ENCODE measurements around the gene MAN1A1.
"Not testable (repeated sequence)": the region's sequence is repeated elsewhere in the genome, so short reads cannot be mapped to it uniquely, and the experiment has no call there.

MAN1A1 gene

DNA sequence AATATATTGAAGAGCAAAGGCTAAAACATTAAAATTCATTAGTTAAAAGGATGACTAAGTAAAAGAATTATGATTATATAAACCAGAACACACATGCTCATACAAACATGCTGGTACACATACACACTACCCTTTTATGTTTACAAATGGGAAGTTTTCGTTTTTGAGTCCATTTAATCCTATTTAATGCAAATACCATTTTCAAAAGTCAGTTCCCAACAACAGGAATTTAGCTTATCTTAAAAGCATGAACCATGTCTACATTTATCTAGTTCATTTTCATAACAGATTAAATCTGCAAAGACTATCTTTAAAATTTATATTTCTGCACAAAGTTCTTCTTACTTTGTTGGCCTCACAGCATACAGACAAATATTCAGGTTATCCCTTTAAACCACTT, 42.5 kb downstream of the MAN1A1 start:
- H3K27me3 ChIP-seq (ENCODE audit: control insufficient read depth, insufficient read depth, low read length): no peaks in the 10 kb centered on the region
- no peaks in the 10 kb centered on the region for H3K4me1 ChIP-seq (ENCODE audit: control insufficient read depth, insufficient read depth, low read length)
- H3K9me3 ChIP-seq (ENCODE audit: control insufficient read depth, insufficient read depth, low read length): no peaks in the 10 kb centered on the region
- H3K36me3 ChIP-seq (ENCODE audit: control insufficient read depth, insufficient read depth, low read length): no peaks in the 10 kb centered on the region
- DNase-seq (ENCODE audit: low read depth, low spot score): no peak
- H3K4me3 ChIP-seq (ENCODE audit: low read length): no peak overlapping the region
- WGBS (ENCODE audit: insufficient coverage, insufficient read length): no CpG with 5 or more reads among the region's 1 CpG
- no peak overlapping the region for H3K27ac ChIP-seq (ENCODE audit: low read length)

DNA sequence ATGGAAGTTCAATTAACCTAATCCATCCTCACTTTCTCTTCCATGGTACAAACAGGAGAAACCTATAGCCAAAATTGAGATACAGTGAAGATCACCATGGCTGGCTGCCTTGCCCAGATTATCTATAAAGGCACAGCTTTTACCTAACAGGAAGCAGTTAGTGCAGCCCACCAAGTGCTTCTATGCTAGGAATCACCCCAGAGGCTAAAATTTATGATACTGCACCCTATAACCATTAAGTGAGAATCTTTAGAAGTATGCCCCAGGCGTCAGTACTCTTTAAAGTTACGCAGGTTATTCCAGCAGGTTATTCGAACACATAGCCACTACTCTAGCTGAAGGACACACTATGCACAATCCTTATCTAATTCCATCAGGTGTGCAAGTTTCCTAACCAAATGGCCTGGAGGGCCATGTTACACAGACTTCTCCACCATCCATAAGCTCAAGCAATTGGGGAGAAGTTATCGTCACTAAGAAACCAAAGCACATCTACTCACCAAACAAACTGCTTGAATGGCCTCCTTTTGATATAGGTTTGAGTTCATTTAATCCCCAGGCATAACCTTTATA, 43.1 kb downstream of the MAN1A1 start:
- Histone ChIP-seq H3K9me3 (ENCODE audit: control insufficient read depth, insufficient read depth, low read length) (no peaks in the 10 kb centered on the region), H3K4me1 (ENCODE audit: control insufficient read depth, insufficient read depth, low read length) (no peaks in the 10 kb centered on the region), H3K4me3 (ENCODE audit: low read length) (no peak overlapping the region), H3K27ac (ENCODE audit: low read length) (no peak overlapping the region), H3K27me3 (ENCODE audit: control insufficient read depth, insufficient read depth, low read length) (no peaks in the 10 kb centered on the region), H3K36me3 (ENCODE audit: control insufficient read depth, insufficient read depth, low read length) (no peaks in the 10 kb centered on the region)
- no peak for DNase-seq (ENCODE audit: low read depth, low spot score)
- WGBS (ENCODE audit: insufficient coverage, insufficient read length): no CpG with 5 or more reads among the region's 4 CpGs

DNA sequence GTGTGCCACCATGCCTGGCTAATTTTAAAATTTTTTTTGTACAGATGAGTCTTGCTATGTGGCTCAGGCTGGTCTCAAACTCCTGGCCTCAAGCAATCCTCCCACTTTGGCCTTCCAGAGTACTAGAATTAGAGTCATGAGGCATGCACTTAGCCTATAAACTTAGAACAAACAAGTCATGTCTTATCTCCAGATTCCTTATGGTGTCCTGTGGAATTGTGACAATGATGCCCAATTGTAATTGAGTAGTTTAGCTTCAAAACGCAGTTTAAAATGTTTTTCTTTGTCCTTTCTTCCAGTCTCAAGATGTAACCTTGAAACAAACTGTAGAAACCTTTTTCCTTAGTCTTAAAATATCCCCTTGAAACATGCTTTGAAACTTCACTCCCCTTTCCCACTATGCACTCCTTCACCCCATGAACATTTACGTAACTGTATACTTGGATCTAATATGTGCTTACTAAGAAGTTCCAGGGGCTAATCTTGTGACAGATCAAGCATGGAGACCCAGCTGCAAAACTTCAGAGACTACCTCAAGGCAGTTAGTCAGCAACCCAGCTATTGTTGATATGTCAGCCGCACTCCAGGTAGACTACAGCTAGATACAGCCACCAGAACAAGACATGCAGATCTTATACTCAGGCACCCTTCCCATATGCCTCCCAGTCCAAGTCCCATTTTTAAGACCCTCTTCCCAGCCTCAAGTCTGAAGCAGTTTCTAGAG, 46.2 kb downstream of the MAN1A1 start:
- no peak overlapping the region for H3K27ac ChIP-seq (ENCODE audit: low read length)
- WGBS (ENCODE audit: insufficient coverage, insufficient read length): no CpG with 5 or more reads among the region's 3 CpGs

DNA sequence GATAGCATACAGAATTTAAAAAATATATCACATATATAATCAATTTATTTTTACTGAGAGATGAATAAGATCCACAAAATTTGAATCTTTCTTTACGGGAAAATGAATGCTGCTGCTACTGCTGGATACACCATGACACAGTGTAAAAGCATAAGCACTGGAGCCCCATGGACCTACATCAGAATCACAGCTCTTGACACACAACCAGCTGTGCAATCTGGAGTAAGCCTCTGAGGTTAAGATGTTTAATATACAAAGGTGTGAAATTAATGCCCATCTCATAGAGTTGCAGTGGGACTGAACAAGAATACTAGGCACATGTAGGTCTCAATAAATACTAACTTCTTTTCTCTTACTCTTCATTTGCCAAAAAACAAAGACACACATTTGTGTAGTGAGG, 48.1 kb downstream of the MAN1A1 start:
- no CpG with 5 or more reads among the region's 1 CpG for WGBS (ENCODE audit: insufficient coverage, insufficient read length)
- Histone ChIP-seq H3K4me3 (ENCODE audit: low read length) (no peak overlapping the region), H3K36me3 (ENCODE audit: control insufficient read depth, insufficient read depth, low read length) (no peaks in the 10 kb centered on the region), H3K9me3 (ENCODE audit: control insufficient read depth, insufficient read depth, low read length) (no peaks in the 10 kb centered on the region), H3K27ac (ENCODE audit: low read length) (no peak overlapping the region), H3K4me1 (ENCODE audit: control insufficient read depth, insufficient read depth, low read length) (no peaks in the 10 kb centered on the region), H3K27me3 (ENCODE audit: control insufficient read depth, insufficient read depth, low read length) (no peaks in the 10 kb centered on the region)
- no peak for DNase-seq (ENCODE audit: low read depth, low spot score)

More for the DNA sequence above, 46.2 kb downstream of the MAN1A1 start:
- Histone ChIP-seq H3K4me3 (ENCODE audit: low read length) (no peak overlapping the region), H3K4me1 (ENCODE audit: control insufficient read depth, insufficient read depth, low read length) (no peaks in the 10 kb centered on the region), H3K9me3 (ENCODE audit: control insufficient read depth, insufficient read depth, low read length) (no peaks in the 10 kb centered on the region), H3K36me3 (ENCODE audit: control insufficient read depth, insufficient read depth, low read length) (no peaks in the 10 kb centered on the region), H3K27me3 (ENCODE audit: control insufficient read depth, insufficient read depth, low read length) (no peaks in the 10 kb centered on the region)
- DNase-seq (ENCODE audit: low read depth, low spot score): no peak

DNA sequence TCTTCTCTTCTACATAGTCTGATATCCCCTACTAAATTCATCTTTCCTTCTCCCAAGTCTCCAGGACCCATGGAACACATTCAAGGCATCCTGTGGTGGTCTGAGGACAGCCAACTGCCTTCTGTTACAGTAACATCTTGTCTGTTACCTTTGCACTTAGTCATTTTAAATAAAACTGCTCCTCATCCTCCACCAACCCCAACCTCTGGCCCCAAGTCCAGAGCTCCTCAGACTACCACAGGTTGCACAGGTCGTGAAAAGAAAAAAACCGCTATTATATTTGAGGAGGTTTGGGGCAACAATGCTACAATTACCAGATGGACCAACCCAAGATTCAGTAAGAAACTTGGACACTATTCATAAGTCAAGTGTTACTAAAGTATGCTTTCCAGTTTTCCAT, 49.9 kb downstream of the MAN1A1 start:
- H3K4me1 ChIP-seq (ENCODE audit: control insufficient read depth, insufficient read depth, low read length): no peaks in the 10 kb centered on the region

DNA sequence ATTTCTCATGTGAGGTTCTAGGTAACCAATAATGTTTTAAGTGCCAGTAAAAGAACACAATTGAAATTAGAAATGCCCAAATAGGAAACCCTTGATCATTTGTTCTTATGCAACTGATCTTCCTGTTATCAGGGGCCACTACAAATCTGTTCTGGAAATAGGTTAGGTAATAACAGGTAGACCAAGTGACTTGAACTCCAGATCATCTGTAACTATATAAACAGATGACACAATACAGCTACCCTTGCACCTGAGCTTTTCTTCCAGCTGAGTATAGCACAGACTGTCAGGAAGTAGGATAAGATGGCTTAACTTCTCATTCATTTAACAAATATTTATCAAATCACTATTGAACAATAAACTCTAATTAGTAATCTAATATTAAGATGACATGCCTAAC, 52.5 kb downstream of the MAN1A1 start:
- DNase-seq (ENCODE audit: low read depth, low spot score): no peak
- Histone ChIP-seq H3K9me3 (ENCODE audit: control insufficient read depth, insufficient read depth, low read length) (no peaks in the 10 kb centered on the region), H3K36me3 (ENCODE audit: control insufficient read depth, insufficient read depth, low read length) (no peaks in the 10 kb centered on the region), H3K27ac (ENCODE audit: low read length) (no peak overlapping the region), H3K4me3 (ENCODE audit: low read length) (no peak overlapping the region), H3K4me1 (ENCODE audit: control insufficient read depth, insufficient read depth, low read length) (no peaks in the 10 kb centered on the region), H3K27me3 (ENCODE audit: control insufficient read depth, insufficient read depth, low read length) (no peaks in the 10 kb centered on the region)

More for the DNA sequence above, 49.9 kb downstream of the MAN1A1 start:
- Histone ChIP-seq H3K9me3 (ENCODE audit: control insufficient read depth, insufficient read depth, low read length) (no peaks in the 10 kb centered on the region), H3K27me3 (ENCODE audit: control insufficient read depth, insufficient read depth, low read length) (no peaks in the 10 kb centered on the region), H3K27ac (ENCODE audit: low read length) (no peak overlapping the region), H3K4me3 (ENCODE audit: low read length) (no peak overlapping the region), H3K36me3 (ENCODE audit: control insufficient read depth, insufficient read depth, low read length) (no peaks in the 10 kb centered on the region)
- no peak for DNase-seq (ENCODE audit: low read depth, low spot score)
- no CpG with 5 or more reads among the region's 2 CpGs for WGBS (ENCODE audit: insufficient coverage, insufficient read length)

DNA sequence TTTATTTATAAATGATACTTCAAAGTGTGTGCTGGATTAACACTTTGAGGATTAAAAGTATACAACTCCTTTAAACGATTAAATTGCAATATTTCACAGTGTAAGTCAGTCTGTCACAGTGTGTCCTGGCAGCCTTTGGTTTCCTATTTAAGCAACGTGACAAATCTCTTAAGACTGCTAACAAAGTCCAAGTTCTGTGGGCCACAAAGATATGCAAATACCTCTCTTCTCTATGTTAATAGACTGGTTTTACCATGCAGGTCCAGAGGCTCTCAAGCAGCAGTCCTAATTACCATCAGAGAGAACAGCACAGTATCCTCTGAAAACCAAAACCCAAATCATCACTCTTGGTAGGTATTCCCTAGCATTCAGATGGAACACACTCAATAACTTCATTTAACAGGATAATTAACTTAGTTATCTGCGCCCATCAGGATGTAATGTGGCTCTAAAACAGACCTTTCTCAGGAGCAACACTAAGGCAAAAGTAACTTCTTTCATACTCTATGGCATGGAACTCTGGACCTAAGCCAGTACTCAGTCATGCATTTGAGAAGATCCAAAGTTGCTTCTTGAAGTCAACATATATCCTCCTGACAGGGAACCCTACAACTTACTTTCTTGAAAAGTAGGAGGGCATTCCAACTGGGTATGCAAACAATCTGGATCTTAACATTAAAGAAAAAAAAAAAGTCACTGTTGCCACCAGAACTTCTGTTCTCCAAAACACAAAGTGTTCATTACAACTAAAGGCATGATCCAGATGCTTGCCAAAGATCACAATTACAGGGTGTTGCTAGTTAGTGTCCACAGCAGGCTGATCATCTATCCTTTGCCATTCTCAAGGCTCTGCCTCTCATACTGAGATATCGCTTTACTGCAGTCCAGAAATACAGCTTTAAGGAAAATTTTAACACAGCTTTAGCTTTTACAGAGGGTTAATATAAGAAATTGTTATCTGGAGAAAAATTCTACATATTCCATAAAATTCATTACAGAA, 53.2 kb downstream of the MAN1A1 start:
- DNase-seq (ENCODE audit: low read depth, low spot score): no peak
- Histone ChIP-seq H3K9me3 (ENCODE audit: control insufficient read depth, insufficient read depth, low read length) (no peaks in the 10 kb centered on the region), H3K4me3 (ENCODE audit: low read length) (no peak overlapping the region), H3K4me1 (ENCODE audit: control insufficient read depth, insufficient read depth, low read length) (no peaks in the 10 kb centered on the region), H3K27ac (ENCODE audit: low read length) (no peak overlapping the region), H3K36me3 (ENCODE audit: control insufficient read depth, insufficient read depth, low read length) (no peaks in the 10 kb centered on the region), H3K27me3 (ENCODE audit: control insufficient read depth, insufficient read depth, low read length) (no peaks in the 10 kb centered on the region)
- WGBS (ENCODE audit: insufficient coverage, insufficient read length): no CpG with 5 or more reads among the region's 4 CpGs

DNA sequence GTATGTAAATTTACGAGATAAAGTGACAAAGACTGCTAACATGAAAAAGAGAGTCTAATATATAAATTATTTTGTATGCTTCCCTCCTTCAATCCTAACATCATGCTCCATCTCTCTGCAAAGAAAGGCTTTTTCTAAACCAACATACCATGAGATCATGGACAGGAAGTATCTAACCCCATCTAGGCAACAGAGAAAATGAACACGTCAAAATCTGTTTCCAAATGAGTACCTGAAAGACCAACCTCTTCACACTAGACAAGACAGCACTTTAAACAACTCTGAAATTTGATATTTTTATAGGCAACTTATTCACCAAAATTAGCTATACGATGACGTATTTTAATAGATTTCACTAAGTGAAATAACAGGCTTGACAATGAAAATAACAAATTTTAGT, 54.6 kb downstream of the MAN1A1 start:
- WGBS (ENCODE audit: insufficient coverage, insufficient read length): no CpG with 5 or more reads among the region's 4 CpGs
- no peak overlapping the region for H3K27ac ChIP-seq (ENCODE audit: low read length)
- H3K36me3 ChIP-seq (ENCODE audit: control insufficient read depth, insufficient read depth, low read length): no peaks in the 10 kb centered on the region
- no peaks in the 10 kb centered on the region for H3K27me3 ChIP-seq (ENCODE audit: control insufficient read depth, insufficient read depth, low read length)
- H3K4me3 ChIP-seq (ENCODE audit: low read length): no peak overlapping the region
- no peaks in the 10 kb centered on the region for H3K4me1 ChIP-seq (ENCODE audit: control insufficient read depth, insufficient read depth, low read length)
- DNase-seq (ENCODE audit: low read depth, low spot score): no peak
- H3K9me3 ChIP-seq (ENCODE audit: control insufficient read depth, insufficient read depth, low read length): no peaks in the 10 kb centered on the region

DNA sequence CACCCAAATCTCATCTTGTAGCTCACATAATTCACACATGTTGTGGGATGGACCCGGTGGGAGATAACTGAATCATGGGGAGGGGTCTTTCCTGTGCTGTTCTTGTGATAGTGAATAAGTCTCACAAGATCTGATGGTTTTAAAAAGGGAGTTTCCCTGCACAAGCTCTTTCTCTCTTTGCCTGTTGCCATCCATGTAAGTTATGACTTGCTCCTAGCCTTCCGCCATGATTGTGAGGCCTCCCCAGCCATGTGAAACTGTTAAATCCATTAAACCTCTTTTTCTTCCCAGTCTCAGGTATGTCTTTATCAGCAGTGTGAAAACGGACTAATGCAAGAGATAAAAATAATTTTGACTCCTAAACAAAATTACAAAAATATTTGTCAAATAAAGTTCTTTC, 58.5 kb downstream of the MAN1A1 start:
- H3K27ac ChIP-seq (ENCODE audit: low read length); H3K36me3 ChIP-seq (ENCODE audit: control insufficient read depth, insufficient read depth, low read length); H3K27me3 ChIP-seq (ENCODE audit: control insufficient read depth, insufficient read depth, low read length); H3K4me1 ChIP-seq (ENCODE audit: control insufficient read depth, insufficient read depth, low read length); DNase-seq (ENCODE audit: low read depth, low spot score); H3K4me3 ChIP-seq (ENCODE audit: low read length); H3K9me3 ChIP-seq (ENCODE audit: control insufficient read depth, insufficient read depth, low read length): not testable (repeated sequence)
- WGBS (ENCODE audit: insufficient coverage, insufficient read length): no CpG with 5 or more reads among the region's 3 CpGs

DNA sequence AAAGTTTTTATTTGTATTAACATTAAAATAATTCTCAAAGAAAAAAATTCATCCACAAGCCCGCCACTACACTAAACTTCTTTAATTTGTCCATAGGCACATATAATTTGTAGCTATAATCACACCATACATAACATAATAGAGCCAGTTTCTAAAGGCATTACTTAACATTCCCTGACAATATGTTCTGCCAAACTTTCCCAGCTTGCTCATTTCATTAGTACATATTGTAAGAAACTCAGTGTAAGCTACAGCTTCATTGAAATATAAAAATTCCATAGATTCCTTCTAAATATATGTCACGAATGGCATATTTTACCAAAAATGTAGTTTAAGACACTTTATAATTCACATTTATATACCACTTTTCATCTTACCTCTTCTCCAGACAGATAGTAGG, 59.3 kb downstream of the MAN1A1 start:
- Histone ChIP-seq H3K9me3 (ENCODE audit: control insufficient read depth, insufficient read depth, low read length) (no peaks in the 10 kb centered on the region), H3K27ac (ENCODE audit: low read length) (no peak overlapping the region), H3K27me3 (ENCODE audit: control insufficient read depth, insufficient read depth, low read length) (no peaks in the 10 kb centered on the region), H3K4me1 (ENCODE audit: control insufficient read depth, insufficient read depth, low read length) (no peaks in the 10 kb centered on the region), H3K4me3 (ENCODE audit: low read length) (no peak overlapping the region), H3K36me3 (ENCODE audit: control insufficient read depth, insufficient read depth, low read length) (no peaks in the 10 kb centered on the region)
- 100% methylated on average over 1 of the region's 2 CpGs for WGBS (ENCODE audit: insufficient coverage, insufficient read length)
- no peak for DNase-seq (ENCODE audit: low read depth, low spot score)
